IMR-90 (cell line): Measurements from ENCODE around the gene ARHGAP8. TPM values are rescaled to one million over a fixed set of nuclear protein-coding genes. Genes with fewer than 3 reads are reported as not detected.

Experiments used
- ATAC-seq: fragments of 200-7000 bp; cut with Tn5 transposase; 2 replicates; pipeline ENCODE4 v1.9.1; 2020; ENCODE audit warnings: low read depth, mild to moderate bottlenecking, moderate library complexity
- BruUV-seq: library from RNA; stranded (reverse); fragments of 400-500 nt; replicated peaks from 2 replicates; lab custom pipeline; 2021; lab: Mats Ljungman, UMichigan
- CTCF ChIA-PET: fragments of 300-600 bp; formaldehyde crosslinking; extraction: SDS; loops from one replicate; lab custom pipeline; 2021; ENCODE audit warnings: antibody characterized with exemption; lab: Yijun Ruan, JAX
- POLR2A ChIA-PET: fragments of 300-600 bp; sonication (Branson Sonifier 250); formaldehyde crosslinking; loops from one replicate; lab custom pipeline; 2022; ENCODE audit warnings: antibody characterized with exemption; ENCODE audit not compliant: unreplicated experiment; lab: Charles Lee
- DNase-seq: peaks from one replicate; pipeline ENCODE4 v3.0.0; 2013
- H2AFZ ChIP-seq: replicated peaks from 2 replicates; pipeline ENCODE3; 2013; ENCODE audit warnings: low read length, mild to moderate bottlenecking; ENCODE audit not compliant: poor library complexity
- H2AK5ac ChIP-seq: 2 replicates; pipeline ENCODE4 v1.6.1; 2013; ENCODE audit warnings: low read depth, low read length, inconsistent platforms
- H2AK9ac ChIP-seq: replicated peaks from 2 replicates; pipeline ENCODE3; 2013; ENCODE audit warnings: mild to moderate bottlenecking, low read depth, low read length, moderate library complexity; ENCODE audit not compliant: poor library complexity
- H2BK120ac ChIP-seq: 2 replicates; pipeline ENCODE4 v1.6.1; 2013; ENCODE audit warnings: low read depth, low read length, inconsistent platforms
- H2BK15ac ChIP-seq: 3 replicates; pipeline ENCODE4 v1.6.1; 2013; ENCODE audit warnings: low read depth, low read length, inconsistent platforms
- H2BK20ac ChIP-seq: 2 replicates; pipeline ENCODE4 v1.6.1; 2013; ENCODE audit warnings: low read depth, mild to moderate bottlenecking, inconsistent platforms, low read length, moderate library complexity
- H2BK5ac ChIP-seq: 2 replicates; pipeline ENCODE4 v1.6.1; 2013; ENCODE audit warnings: mild to moderate bottlenecking, low read depth, low read length, inconsistent platforms; ENCODE audit not compliant: poor library complexity, severe bottlenecking
- H3K14ac ChIP-seq: replicated peaks from 2 replicates; pipeline ENCODE4 v1.6.1; 2013; ENCODE audit warnings: low read depth, low read length, inconsistent platforms
- H3K18ac ChIP-seq: 2 replicates; pipeline ENCODE4 v1.6.1; 2013; ENCODE audit warnings: low read depth, low read length, control low read depth
- H3K23ac ChIP-seq: 2 replicates; pipeline ENCODE4 v1.6.1; 2013; ENCODE audit warnings: low read depth, low read length, inconsistent platforms
- H3K27ac ChIP-seq: 2 replicates; pipeline ENCODE4 v1.5.1; 2013; ENCODE audit warnings: mild to moderate bottlenecking, control low read depth, low read length; ENCODE audit not compliant: insufficient read depth
- H3K27me3 ChIP-seq: 2 replicates; pipeline ENCODE4 v1.6.1; 2013; ENCODE audit warnings: low read length; ENCODE audit not compliant: control insufficient read depth, insufficient read depth
- H3K36me3 ChIP-seq: 2 replicates; pipeline ENCODE4 v1.6.1; 2013; ENCODE audit warnings: low read length, mixed read lengths; ENCODE audit not compliant: control insufficient read depth, insufficient read depth
- H3K4ac ChIP-seq: 2 replicates; pipeline ENCODE4 v1.6.1; 2013; ENCODE audit warnings: low read depth, low read length, inconsistent platforms
- H3K4me1 ChIP-seq: 2 replicates; pipeline ENCODE4 v1.6.1; 2013; ENCODE audit warnings: low read length, mixed read lengths; ENCODE audit not compliant: control insufficient read depth, insufficient read depth
- H3K4me2 ChIP-seq: 2 replicates; pipeline ENCODE4 v1.6.1; 2013; ENCODE audit warnings: low read depth, mild to moderate bottlenecking, control low read depth, low read length, moderate library complexity
- H3K4me3 ChIP-seq: 2 replicates; pipeline ENCODE4 v1.5.1; 2013; ENCODE audit warnings: low read depth, mild to moderate bottlenecking, control low read depth, low read length, moderate library complexity; ENCODE audit not compliant: insufficient read depth
- H3K56ac ChIP-seq: 2 replicates; pipeline ENCODE4 v1.6.1; 2013; ENCODE audit warnings: low read length, inconsistent platforms; ENCODE audit not compliant: insufficient read depth; ENCODE audit errors: extremely low read depth
- H3K79me1 ChIP-seq, 2 experiments: 2 replicates each; pipeline ENCODE4 v1.6.1; 2013; ENCODE audit warnings: low read length in 2 of 2, inconsistent platforms in 1 of 2, low read depth in 1 of 2
- H3K9ac ChIP-seq: 2 replicates; pipeline ENCODE4 v1.6.1; 2013; ENCODE audit warnings: low read depth, low read length, control low read depth
- H3K9me1 ChIP-seq: 2 replicates; pipeline ENCODE4 v1.6.1; 2013; ENCODE audit warnings: low read length, inconsistent platforms; ENCODE audit not compliant: insufficient read depth
- H3K9me3 ChIP-seq: 2 replicates; pipeline ENCODE4 v1.6.1; 2013; ENCODE audit warnings: low read length; ENCODE audit not compliant: control insufficient read depth, insufficient read depth
- H4K20me1 ChIP-seq: 2 replicates; pipeline ENCODE4 v1.6.1; 2013; ENCODE audit warnings: low read length, inconsistent platforms; ENCODE audit not compliant: insufficient read depth
- H4K5ac ChIP-seq: 2 replicates; pipeline ENCODE4 v1.6.1; 2013; ENCODE audit warnings: mild to moderate bottlenecking, low read depth, low read length, control low read depth
- H4K8ac ChIP-seq, 2 experiments: 2 replicates each; pipeline ENCODE4 v1.6.1; 2013; ENCODE audit warnings: low read depth in 2 of 2, low read length in 2 of 2, control low read depth in 1 of 2, inconsistent platforms in 1 of 2
- H4K91ac ChIP-seq: 2 replicates; pipeline ENCODE4 v1.6.1; 2013; ENCODE audit warnings: low read depth, low read length, inconsistent platforms; ENCODE audit not compliant: insufficient read depth
- BHLHE40 ChIP-seq: fragments of 150-350 bp; IDR thresholded peaks from 2 replicates; pipeline ENCODE4 v1.6.1; 2016; ENCODE audit warnings: mild to moderate bottlenecking, low read depth, low read length
- CEBPB ChIP-seq: IDR thresholded peaks from 2 replicates; pipeline ENCODE4 v1.6.1; 2012; ENCODE audit warnings: low read depth, low read length, improper control_type of control experiment
- CHD1 ChIP-seq: IDR thresholded peaks from 2 replicates; pipeline ENCODE4 v1.6.1; 2012; ENCODE audit warnings: low read depth, low read length, improper control_type of control experiment
- FOS ChIP-seq: fragments of 150-350 bp; IDR thresholded peaks from 2 replicates; pipeline ENCODE4 v1.6.1; 2016; ENCODE audit warnings: low read depth, low read length
- MAFK ChIP-seq: IDR thresholded peaks from 2 replicates; pipeline ENCODE4 v1.6.1; 2012; ENCODE audit warnings: low read depth, low read length, improper control_type of control experiment
- MAZ ChIP-seq: IDR thresholded peaks from 2 replicates; pipeline ENCODE4 v1.6.1; 2012; ENCODE audit warnings: low read depth, mild to moderate bottlenecking, low read length, improper control_type of control experiment, moderate library complexity, borderline replicate concordance
- MXI1 ChIP-seq: IDR thresholded peaks from 2 replicates; pipeline ENCODE4 v1.6.1; 2012; ENCODE audit warnings: low read depth, mild to moderate bottlenecking, low read length, moderate library complexity, borderline replicate concordance
- NFE2L2 ChIP-seq: fragments of 150-350 bp; IDR thresholded peaks from 2 replicates; pipeline ENCODE4 v1.6.1; 2016; ENCODE audit warnings: low read depth, mild to moderate bottlenecking, low read length
- POLR2A ChIP-seq: IDR thresholded peaks from 2 replicates; pipeline ENCODE4 v1.6.1; 2012; ENCODE audit warnings: mild to moderate bottlenecking, low read depth, low read length
- RAD21 ChIP-seq: IDR thresholded peaks from 2 replicates; pipeline ENCODE4 v1.6.1; 2012; ENCODE audit warnings: low read length, improper control_type of control experiment
- RCOR1 ChIP-seq: IDR thresholded peaks from 2 replicates; pipeline ENCODE4 v1.6.1; 2012; ENCODE audit warnings: mild to moderate bottlenecking, low read length, improper control_type of control experiment; ENCODE audit not compliant: insufficient replicate concordance
- RFX5 ChIP-seq: IDR thresholded peaks from 2 replicates; pipeline ENCODE4 v1.8.0; 2012; ENCODE audit warnings: low read depth, mild to moderate bottlenecking, low read length, moderate library complexity
- SMC3 ChIP-seq: fragments of 150-350 bp; IDR thresholded peaks from 2 replicates; pipeline ENCODE4 v1.6.1; 2016; ENCODE audit warnings: low read depth, mild to moderate bottlenecking, antibody characterized with exemption, low read length, moderate library complexity
- WGBS, 2 experiments: methylation state at CpG; one replicate each; pipeline versions ENCODE4 v1.1.5 to v1.1.7; 2013; ENCODE audit warnings: missing lambda C conversion rate in 2 of 2; ENCODE audit not compliant: insufficient read length in 1 of 2; ENCODE audit errors: extremely low coverage in 2 of 2; 5-methylcytosine and 5-hydroxymethylcytosine counted together
- dilution Hi-C: fragments of 300-500 bp; cut with HindIII; formaldehyde crosslinking; loops from one replicate; pipeline ENCODE4 v1.14.3; 2018; ENCODE audit warnings: low sequenced_read_pairs; ENCODE audit not compliant: unreplicated experiment
- in situ Hi-C: fragments of 300-500 bp; cut with MboI; formaldehyde crosslinking; loops from 3 replicates; pipeline ENCODE4 v1.14.3; 2019; ENCODE audit warnings: low sequenced_read_pairs, inconsistent platforms, mixed read lengths
- intact Hi-C: fragments of 100-400 bp; cut with micrococcal nuclease; formaldehyde crosslinking; loops from 2 replicates; pipeline ENCODE4 v1.10.0; 2022
- polyA plus RNA-seq, 3 experiments: library from polyadenylated mRNA; depleted of rRNA; stranded (reverse); fragments of >200 nt; gene quantifications; 2 replicates each; pipeline ENCODE4 v1.2.3, GENCODE V29; 2012; ENCODE audit warnings: low replicate concordance in 1 of 3
- total RNA-seq: library from RNA; depleted of rRNA; stranded (reverse); fragments of >200 nt; gene quantifications from 2 replicates; pipeline ENCODE4 v1.2.3, GENCODE V29; 2012
- TF ChIP-seq, protein P1 (sequence below): fragments of 150-350 bp; IDR thresholded peaks from 2 replicates; pipeline ENCODE4 v1.6.1; 2016; ENCODE audit warnings: low read depth, mild to moderate bottlenecking, low read length, moderate library complexity, borderline replicate concordance
- TF ChIP-seq, protein P2 (sequence below): fragments of 150-350 bp; IDR thresholded peaks from 2 replicates; pipeline ENCODE4 v1.6.1; 2017; ENCODE audit warnings: mild to moderate bottlenecking, antibody characterized with exemption, low read length, low read depth
- TF ChIP-seq, protein P3 (sequence below): conservative IDR thresholded peaks from 2 replicates; pipeline ENCODE4 v1.5.1; 2012; ENCODE audit warnings: mild to moderate bottlenecking, low read depth, low read length, improper control_type of control experiment

The ARHGAP8 gene
- total and polyA plus RNA-seq, 2 of the 4 experiments (the other 2 are of a cell fraction) = 0.18 to 0.21 TPM

DNA sequence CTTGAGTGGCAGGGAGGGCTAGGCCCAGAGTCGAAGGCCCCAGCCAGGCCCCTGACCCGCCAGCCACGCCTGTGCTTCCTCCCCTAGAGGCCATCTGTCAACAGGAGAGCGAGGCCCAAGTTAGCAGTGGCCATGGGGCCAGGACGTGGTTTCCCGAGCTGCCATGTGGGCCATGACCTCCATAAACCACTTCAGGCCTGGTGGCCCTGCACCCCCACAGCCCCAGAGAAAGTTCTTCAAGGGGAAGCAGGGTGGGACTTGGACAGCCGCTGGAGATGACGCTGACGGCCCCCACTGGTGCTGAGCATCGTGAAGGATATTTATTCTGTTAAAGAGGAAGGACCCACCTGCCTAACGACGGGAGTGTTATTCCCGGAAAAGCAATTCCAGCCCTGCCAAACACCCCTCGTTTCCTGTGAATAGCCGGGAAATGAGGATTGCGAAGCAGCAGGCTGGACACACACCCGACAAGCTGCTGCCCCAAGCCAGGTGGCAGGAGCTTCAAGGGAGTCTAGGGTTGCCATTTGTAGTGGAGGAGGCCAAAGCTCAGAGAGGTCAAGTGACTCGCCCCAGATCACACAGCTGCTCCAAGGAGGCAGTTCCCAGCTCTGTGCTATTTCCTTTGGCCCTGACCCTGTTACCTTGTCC is 37.5 kb upstream of the ARHGAP8 start:
- TF ChIP-seq, protein P1, sequence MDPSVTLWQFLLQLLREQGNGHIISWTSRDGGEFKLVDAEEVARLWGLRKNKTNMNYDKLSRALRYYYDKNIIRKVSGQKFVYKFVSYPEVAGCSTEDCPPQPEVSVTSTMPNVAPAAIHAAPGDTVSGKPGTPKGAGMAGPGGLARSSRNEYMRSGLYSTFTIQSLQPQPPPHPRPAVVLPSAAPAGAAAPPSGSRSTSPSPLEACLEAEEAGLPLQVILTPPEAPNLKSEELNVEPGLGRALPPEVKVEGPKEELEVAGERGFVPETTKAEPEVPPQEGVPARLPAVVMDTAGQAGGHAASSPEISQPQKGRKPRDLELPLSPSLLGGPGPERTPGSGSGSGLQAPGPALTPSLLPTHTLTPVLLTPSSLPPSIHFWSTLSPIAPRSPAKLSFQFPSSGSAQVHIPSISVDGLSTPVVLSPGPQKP = no peak
- TF ChIP-seq MAZ = no peak
- no peak for TF ChIP-seq NFE2L2
- TF ChIP-seq RAD21 = no peak
- TF ChIP-seq, protein P2, sequence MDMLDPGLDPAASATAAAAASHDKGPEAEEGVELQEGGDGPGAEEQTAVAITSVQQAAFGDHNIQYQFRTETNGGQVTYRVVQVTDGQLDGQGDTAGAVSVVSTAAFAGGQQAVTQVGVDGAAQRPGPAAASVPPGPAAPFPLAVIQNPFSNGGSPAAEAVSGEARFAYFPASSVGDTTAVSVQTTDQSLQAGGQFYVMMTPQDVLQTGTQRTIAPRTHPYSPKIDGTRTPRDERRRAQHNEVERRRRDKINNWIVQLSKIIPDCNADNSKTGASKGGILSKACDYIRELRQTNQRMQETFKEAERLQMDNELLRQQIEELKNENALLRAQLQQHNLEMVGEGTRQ = no peak
- no peak for TF ChIP-seq CHD1
- no peak for TF ChIP-seq FOS
- TF ChIP-seq SMC3 = no peak
- TF ChIP-seq POLR2A = no peak
- TF ChIP-seq RCOR1 = no peak
- no peak for TF ChIP-seq CEBPB
- no peak for TF ChIP-seq MXI1
- no peak for TF ChIP-seq RFX5
- TF ChIP-seq BHLHE40 = no peak
- TF ChIP-seq, protein P3, sequence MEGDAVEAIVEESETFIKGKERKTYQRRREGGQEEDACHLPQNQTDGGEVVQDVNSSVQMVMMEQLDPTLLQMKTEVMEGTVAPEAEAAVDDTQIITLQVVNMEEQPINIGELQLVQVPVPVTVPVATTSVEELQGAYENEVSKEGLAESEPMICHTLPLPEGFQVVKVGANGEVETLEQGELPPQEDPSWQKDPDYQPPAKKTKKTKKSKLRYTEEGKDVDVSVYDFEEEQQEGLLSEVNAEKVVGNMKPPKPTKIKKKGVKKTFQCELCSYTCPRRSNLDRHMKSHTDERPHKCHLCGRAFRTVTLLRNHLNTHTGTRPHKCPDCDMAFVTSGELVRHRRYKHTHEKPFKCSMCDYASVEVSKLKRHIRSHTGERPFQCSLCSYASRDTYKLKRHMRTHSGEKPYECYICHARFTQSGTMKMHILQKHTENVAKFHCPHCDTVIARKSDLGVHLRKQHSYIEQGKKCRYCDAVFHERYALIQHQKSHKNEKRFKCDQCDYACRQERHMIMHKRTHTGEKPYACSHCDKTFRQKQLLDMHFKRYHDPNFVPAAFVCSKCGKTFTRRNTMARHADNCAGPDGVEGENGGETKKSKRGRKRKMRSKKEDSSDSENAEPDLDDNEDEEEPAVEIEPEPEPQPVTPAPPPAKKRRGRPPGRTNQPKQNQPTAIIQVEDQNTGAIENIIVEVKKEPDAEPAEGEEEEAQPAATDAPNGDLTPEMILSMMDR = no peak
- TF ChIP-seq MAFK = no peak
- no peak overlapping the region for H4K5ac ChIP-seq
- no peak overlapping the region for H3K18ac ChIP-seq
- no peak overlapping the region for H3K56ac ChIP-seq
- DNase-seq (no peak), ATAC-seq (no peak)
- no peak overlapping the region for H2BK15ac ChIP-seq
- H4K8ac ChIP-seq = no peak overlapping the region
- H3K27ac ChIP-seq = no peak overlapping the region
- intact Hi-C loops = no loop called here
- no peak overlapping the region for H3K4me3 ChIP-seq
- H2AK5ac ChIP-seq = no peak overlapping the region
- peaks cover 12% of the 10 kb centered on the region; the same call in 1 of the 2 replicates for H3K36me3 ChIP-seq
- ChIA-PET POLR2A (no interaction called here), CTCF (interaction anchor here (0.6 kb wide), 1 partner anchor 768 kb away, joined by 3 read pairs; no protein-coding TSS in a partner anchor)
- H3K27me3 ChIP-seq = no peaks in the 10 kb centered on the region
- no peak overlapping the region for H2BK20ac ChIP-seq
- no peak overlapping the region for H3K4me2 ChIP-seq
- peaks cover 15% of the 10 kb centered on the region; the same call in 1 of the 2 replicates for H4K20me1 ChIP-seq
- H3K9me1 ChIP-seq = no peaks in the 10 kb centered on the region
- H3K4ac ChIP-seq = no peak overlapping the region
- BruUV-seq = no TSS peak
- H3K23ac ChIP-seq = no peak overlapping the region
- no peaks in the 10 kb centered on the region for H3K9me3 ChIP-seq
- dilution Hi-C loops = no loop called here
- H3K79me1 ChIP-seq = peaks cover 0 to 3% of the 10 kb centered on the region in 2 experiments; a peak in 3 of 4 replicates
- no peak overlapping the region for H2BK5ac ChIP-seq
- no peak overlapping the region for H4K91ac ChIP-seq
- no peak overlapping the region for H3K14ac ChIP-seq
- H2BK120ac ChIP-seq = no peak overlapping the region
- in situ Hi-C loops = no loop called here
- no peaks in the 10 kb centered on the region for H3K4me1 ChIP-seq
- no peak overlapping the region for H3K9ac ChIP-seq
- no peak overlapping the region for H2AFZ ChIP-seq
- WGBS, 2 experiments = 92% methylated on average over 5 of the region's 18 CpGs; no CpG with 5 or more reads in 1 of the 2 experiments
- H2AK9ac ChIP-seq = peak overlapping the region; percentile 68
